Measurements from ENCODE around the gene FHOD3.

DNA sequence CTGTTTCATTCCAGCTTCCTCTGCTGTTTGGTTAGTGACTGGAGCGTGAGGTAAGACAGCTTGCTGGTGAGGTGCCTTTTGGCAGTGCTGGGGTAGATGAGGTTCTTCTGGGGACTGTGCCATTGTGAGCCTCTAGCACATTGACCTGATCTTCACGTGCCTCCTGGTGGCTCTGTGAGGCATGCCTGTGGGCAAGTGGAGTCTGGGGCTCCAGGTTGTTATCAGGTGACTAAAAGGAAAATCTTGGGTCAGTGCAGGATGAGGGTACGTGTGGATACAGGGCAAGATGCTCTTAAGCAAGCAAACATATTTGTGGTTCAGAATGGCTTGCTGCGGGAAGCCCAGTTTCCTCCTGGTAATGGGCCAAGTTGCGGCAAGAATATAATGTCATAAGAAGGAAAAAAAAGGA lies 75.4 kb downstream of the FHOD3 start:
- peak; percentile 25; the same call in 1 of the 2 replicates for TF ChIP-seq CTCF (conservative IDR thresholded peaks at IDR 0.05)
- TF ChIP-seq EZH2 (IDR thresholded peaks at IDR 0.05; ENCODE audit: low read depth): no peak

All from PC-9 (cell line).